ENCODE data around the gene ADAMTS17. TPM values are rescaled to one million over a fixed set of nuclear protein-coding genes. Genes with fewer than 3 reads are reported as not detected.

Gene ADAMTS17
- total RNA-seq, 1 experiment from 2014 or later: 4.2 TPM

DNA sequence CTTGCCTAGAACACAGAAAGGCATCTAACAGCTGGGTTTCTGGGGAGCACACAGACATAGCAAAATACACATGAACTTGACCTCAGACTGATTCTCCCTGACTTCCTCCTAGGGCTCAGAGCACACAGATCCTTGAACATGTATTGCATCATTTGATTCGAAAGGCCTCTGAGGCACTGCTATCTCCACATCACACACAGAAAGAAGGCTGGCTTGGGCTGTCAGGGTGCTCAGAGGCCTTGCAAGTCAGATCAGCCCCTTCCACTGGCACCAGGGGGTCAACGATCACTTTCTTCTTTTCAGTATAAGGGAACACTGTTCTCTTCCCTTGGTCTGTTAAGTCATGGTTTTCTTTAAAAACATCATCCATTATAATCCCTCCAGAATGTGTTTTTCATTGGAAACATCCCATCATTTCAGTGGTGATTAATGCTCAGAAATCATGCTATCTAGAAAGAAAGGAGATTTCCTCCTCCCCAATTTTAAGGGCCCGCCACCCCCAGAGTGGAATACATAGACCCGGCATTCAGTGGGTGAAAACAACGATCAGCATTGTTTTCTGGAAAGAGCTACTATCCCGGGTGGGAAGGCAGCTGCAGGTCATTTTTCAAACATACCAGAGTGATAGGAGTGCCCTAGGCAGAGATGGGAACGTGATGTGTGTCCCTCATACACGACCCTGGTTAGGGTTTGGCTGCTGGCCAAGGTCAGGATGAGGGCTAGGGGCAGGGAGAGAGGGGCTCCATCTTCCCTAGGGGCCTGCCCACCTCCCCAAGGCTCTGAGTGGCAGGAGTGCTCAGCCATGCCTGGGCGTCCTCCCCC lies 355.3 kb downstream of the ADAMTS17 start:
- no peaks in the 10 kb centered on the region for H3K9me3 ChIP-seq (ENCODE audit: control insufficient read depth in 1 of 2, insufficient read depth in 1 of 2, low read depth in 1 of 2, low read length in 2 of 2)
- H2AFZ ChIP-seq (ENCODE audit: low read depth, low read length, poor library complexity, severe bottlenecking): no peak overlapping the region
- POLR2A ChIA-PET: no interaction called here
- no peaks in the 10 kb centered on the region for H3K36me3 ChIP-seq (ENCODE audit: control insufficient read depth in 1 of 2, insufficient read depth in 2 of 2, low read length in 2 of 2)
- CTCF ChIA-PET: no interaction called here
- intact Hi-C loops (cut with micrococcal nuclease): no loop called here
- no peaks in the 10 kb centered on the region for H3K27me3 ChIP-seq (ENCODE audit: insufficient read depth, low read length)
- no peaks in the 10 kb centered on the region for H4K20me1 ChIP-seq (ENCODE audit: insufficient read depth)
- ATAC-seq (no peak), DNase-seq (ENCODE audit: low read depth, low spot score) (no peak)
- no peak overlapping the region for H3K4me2 ChIP-seq (ENCODE audit: low read length)
- BruUV-seq (replicated peaks): no TSS peak
- no peak overlapping the region for H3K27ac ChIP-seq (ENCODE audit: low read depth, low read length)
- no peaks in the 10 kb centered on the region for H3K79me2 ChIP-seq (ENCODE audit: insufficient read depth, low read length)
- no peaks in the 10 kb centered on the region for H3K4me1 ChIP-seq (ENCODE audit: control insufficient read depth in 1 of 2, insufficient read depth in 2 of 2, low read length in 2 of 2)
- TF ChIP-seq FOSL1 (IDR thresholded peaks at IDR 0.05; ENCODE audit: low read depth) (no peak), CEBPB (IDR thresholded peaks at IDR 0.05; ENCODE audit: low read depth) (0 out of 2 replicates have a peak, but pooled peaks have one; percentile 12)
- H3K9me2 ChIP-seq (ENCODE audit: insufficient read depth): no peaks in the 10 kb centered on the region
- no peak overlapping the region for H3K9ac ChIP-seq (ENCODE audit: low read length)
- H3K4me3 ChIP-seq (replicated peaks in 1 of 2; ENCODE audit: low read depth in 1 of 2, low read length in 2 of 2): no peak overlapping the region
- RAD21 ChIA-PET (ENCODE audit: low non-redundant PET in 1 of 2, low total read pairs in 2 of 2, uncharacterized antibody in 2 of 2, unreplicated experiment in 2 of 2): no interaction called here

DNA sequence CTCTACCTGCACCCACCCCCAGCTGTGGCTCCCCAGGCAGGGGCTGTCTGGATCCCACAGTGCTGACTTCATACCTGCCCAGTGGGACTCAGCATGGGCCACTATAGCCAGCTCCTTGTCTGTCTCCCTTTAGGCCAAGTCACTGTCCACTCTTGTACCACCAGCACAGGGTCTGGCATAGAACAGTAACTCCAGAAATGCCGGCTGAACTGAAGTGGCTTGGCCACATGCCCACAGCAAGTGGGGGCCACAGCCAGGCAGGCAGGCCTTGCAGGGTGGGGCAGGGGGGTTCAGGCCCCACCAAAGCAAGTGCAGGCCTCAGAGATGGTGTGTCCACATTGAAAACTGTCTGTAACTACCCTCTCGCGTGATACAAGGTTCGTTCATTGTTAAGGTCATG lies 355.9 kb downstream of the ADAMTS17 start:
- no TSS peak for BruUV-seq (replicated peaks)
- no peaks in the 10 kb centered on the region for H3K9me2 ChIP-seq (ENCODE audit: insufficient read depth)
- no peaks in the 10 kb centered on the region for H3K27me3 ChIP-seq (ENCODE audit: insufficient read depth, low read length)
- H3K4me3 ChIP-seq (replicated peaks in 1 of 2; ENCODE audit: low read depth in 1 of 2, low read length in 2 of 2): no peak overlapping the region
- H3K9me3 ChIP-seq (ENCODE audit: control insufficient read depth in 1 of 2, insufficient read depth in 1 of 2, low read depth in 1 of 2, low read length in 2 of 2): no peaks in the 10 kb centered on the region
- intact Hi-C loops (cut with micrococcal nuclease): no loop called here
- ATAC-seq (no peak), DNase-seq (ENCODE audit: low read depth, low spot score) (no peak)
- no peak overlapping the region for H3K4me2 ChIP-seq (ENCODE audit: low read length)
- ChIA-PET POLR2A (no interaction called here), RAD21 (ENCODE audit: low non-redundant PET in 1 of 2, low total read pairs in 2 of 2, uncharacterized antibody in 2 of 2, unreplicated experiment in 2 of 2) (no interaction called here), CTCF (no interaction called here)
- H3K27ac ChIP-seq (ENCODE audit: low read depth, low read length): no peak overlapping the region
- H3K79me2 ChIP-seq (ENCODE audit: insufficient read depth, low read length): no peaks in the 10 kb centered on the region
- H4K20me1 ChIP-seq (ENCODE audit: insufficient read depth): no peaks in the 10 kb centered on the region
- H2AFZ ChIP-seq (ENCODE audit: low read depth, low read length, poor library complexity, severe bottlenecking): no peak overlapping the region
- no peak for TF ChIP-seq SP1 (IDR thresholded peaks at IDR 0.05; ENCODE audit: low read depth)
- no peak for TF ChIP-seq RAD21 (IDR thresholded peaks at IDR 0.05; ENCODE audit: low read depth)
- no peak for TF ChIP-seq CEBPB (IDR thresholded peaks at IDR 0.05; ENCODE audit: low read depth)
- no peak for TF ChIP-seq JUND (IDR thresholded peaks at IDR 0.05)
- no peaks in the 10 kb centered on the region for H3K36me3 ChIP-seq (ENCODE audit: control insufficient read depth in 1 of 2, insufficient read depth in 2 of 2, low read length in 2 of 2)
- no peak overlapping the region for H3K9ac ChIP-seq (ENCODE audit: low read length)
- no peaks in the 10 kb centered on the region for H3K4me1 ChIP-seq (ENCODE audit: control insufficient read depth in 1 of 2, insufficient read depth in 2 of 2, low read length in 2 of 2)

Data from HCT116 (cell line).